Aortic smooth muscle cell (primary cell): ENCODE results near the gene NXF2B. TPM values are rescaled to one million over a fixed set of nuclear protein-coding genes. Genes with fewer than 3 reads are reported as not detected.

Experiments
- total RNA-seq: library from RNA; depleted of rRNA; stranded (reverse); fragments of >200 nt; gene quantifications from 2 replicates; pipeline ENCODE4 v1.2.3, GENCODE V29; 2014

NXF2B gene
- not detected in 2 replicates for total RNA-seq

GRCh38 chrX:102439908-102440307 lies at the start of gene NXF2B:
NXF2B (minus strand) TSS chrX:102440008; CDS start chrX:102380036, 59,972 bp downstream.

GRCh38 chrX:102471762-102472220 lies 32.0 kb upstream of the NXF2B start, which contains the start of gene TCP11X2:
TCP11X2 (minus strand) TSS chrX:102471812.

Other genes with a start within 250 kb of the NXF2B start
- gene TCP11X1, start 224.7 kb downstream of the NXF2B start, total RNA-seq, result not detected in 2 replicates
- gene NXF2, start 192.8 kb downstream of the NXF2B start, total RNA-seq, result not detected in 2 replicates
- gene TCP11X2, start 31.8 kb upstream of the NXF2B start, total RNA-seq, result not detected in 2 replicates
- gene TMSB15A, start 76.7 kb upstream of the NXF2B start, total RNA-seq, result 4.9 and 6.3 TPM in 2 replicates
- 21.8 and 25.3 TPM in 2 replicates for gene ARMCX5, start 159.5 kb upstream of the NXF2B start, total RNA-seq
- 2.3 and 2.9 TPM in 2 replicates for gene GPRASP1, start 211.5 kb upstream of the NXF2B start, total RNA-seq